Activated naive CD4-positive, alpha-beta T cell treated with anti-CD3 and anti-CD28 coated beads, Interleukin-2, amount 10 ng/mL, durations not matched to agents 7 days and 5 days (primary cell): ENCODE data around the gene JOSD1.
"Not testable (repeated sequence)": the region's sequence is repeated elsewhere in the genome, so short reads cannot be mapped to it uniquely, and the experiment has no call there.

ENCODE experiments used
- CTCF ChIA-PET: fragments of 350-600 bp; sonication (Branson Sonifier 250); formaldehyde crosslinking; loops from one replicate; lab custom pipeline; 2021; ENCODE audit warnings: antibody characterized with exemption; lab: Charles Lee
- DNase-seq: peaks from one replicate; pipeline ENCODE4 v3.0.0-alpha.2; 2020
- H3K27ac Mint-ChIP-seq: one replicate; pipeline ENCODE4 v1.8.0; 2021; ENCODE audit warnings: mild to moderate bottlenecking, moderate library complexity, mixed read lengths
- H3K27me3 Mint-ChIP-seq: one replicate; pipeline ENCODE4 v1.8.0; 2021; ENCODE audit warnings: mild to moderate bottlenecking, mixed read lengths
- H3K36me3 Mint-ChIP-seq: one replicate; pipeline ENCODE4 v1.8.0; 2021; ENCODE audit warnings: mixed read lengths
- H3K4me1 Mint-ChIP-seq: one replicate; pipeline ENCODE4 v1.8.0; 2021; ENCODE audit warnings: mixed read lengths
- H3K4me3 Mint-ChIP-seq: one replicate; pipeline ENCODE4 v1.8.0; 2021; ENCODE audit warnings: mild to moderate bottlenecking, moderate library complexity, mixed read lengths
- H3K9me3 Mint-ChIP-seq: one replicate; pipeline ENCODE4 v1.8.0; 2021; ENCODE audit warnings: mixed read lengths

JOSD1 gene

GRCh38 chr22:38674888-38675287 is 25.9 kb downstream of the JOSD1 start:
- Mint-ChIP-seq H3K36me3 (peaks cover 14% of the 10 kb centered on the region), H3K9me3 (no peaks in the 10 kb centered on the region), H3K4me3 (no peak overlapping the region), H3K27me3 (peaks cover 6% of the 10 kb centered on the region), H3K27ac (no peak overlapping the region), H3K4me1 (no peaks in the 10 kb centered on the region)
- no peak for DNase-seq
- CTCF ChIA-PET, result no interaction called here

- peak overlapping the region; percentile 93 for H3K4me3 Mint-ChIP-seq
- H3K4me1 Mint-ChIP-seq, result peaks cover 27% of the 10 kb centered on the region
- no peaks in the 10 kb centered on the region for H3K27me3 Mint-ChIP-seq
- peak overlapping the region; percentile 94 for H3K27ac Mint-ChIP-seq
- peak; percentile 59 for DNase-seq
- no peaks in the 10 kb centered on the region for H3K9me3 Mint-ChIP-seq
- no peaks in the 10 kb centered on the region for H3K36me3 Mint-ChIP-seq
- CTCF ChIA-PET, result interaction anchor here (0.9 kb wide), 1 partner anchor 25 kb away, joined by 3 read pairs; the partner anchor contains the start of gene TOMM22
Measured at GRCh38 chr22:38657045-38657909, 43.5 kb downstream of the JOSD1 start.

- peak; percentile 87 for DNase-seq
- Mint-ChIP-seq H3K27ac (peak within 1 kb of the TSS; percentile 94), H3K4me1 (peaks cover 27% of the 10 kb centered on the region), H3K9me3 (no peaks in the 10 kb centered on the region), H3K4me3 (peak within 1 kb of the TSS; percentile 93), H3K36me3 (no peaks in the 10 kb centered on the region), H3K27me3 (no peaks in the 10 kb centered on the region)
- CTCF ChIA-PET, result no interaction called here
Measured at GRCh38 chr22:38656256-38657044, 44.3 kb downstream of the JOSD1 start, which contains the start of the genes CBY1 and FAM227A. Gene CBY1 (plus strand): TSS chr22:38656638. CDS start chr22:38668055, 11,417 bp downstream. Gene FAM227A (minus strand): TSS chr22:38656392. CDS start chr22:38650168, 6,224 bp downstream.

- CTCF ChIA-PET, result no interaction called here
- H3K36me3 Mint-ChIP-seq, result no peaks in the 10 kb centered on the region
- H3K9me3 Mint-ChIP-seq, result no peaks in the 10 kb centered on the region
- DNase-seq, result no peak
- H3K27me3 Mint-ChIP-seq, result peaks cover under 1% of the 10 kb centered on the region
- peak overlapping the region; percentile 93 for H3K4me3 Mint-ChIP-seq
- no peak overlapping the region for H3K27ac Mint-ChIP-seq
- peaks cover 27% of the 10 kb centered on the region for H3K4me1 Mint-ChIP-seq
Measured at GRCh38 chr22:38655519-38656255, 45.1 kb downstream of the JOSD1 start.

GRCh38 chr22:38653741-38654140 is 47.0 kb downstream of the JOSD1 start:
- H3K27ac Mint-ChIP-seq, result no peak overlapping the region
- no peaks in the 10 kb centered on the region for H3K36me3 Mint-ChIP-seq
- CTCF ChIA-PET, result no interaction called here
- no peak for DNase-seq
- no peak overlapping the region for H3K4me3 Mint-ChIP-seq
- H3K27me3 Mint-ChIP-seq, result peaks cover 3% of the 10 kb centered on the region
- H3K4me1 Mint-ChIP-seq, result peaks cover 27% of the 10 kb centered on the region
- H3K9me3 Mint-ChIP-seq, result no peaks in the 10 kb centered on the region

GRCh38 chr22:38652859-38653258 is 47.9 kb downstream of the JOSD1 start:
- Mint-ChIP-seq H3K9me3 (no peaks in the 10 kb centered on the region), H3K36me3 (no peaks in the 10 kb centered on the region), H3K4me3 (no peak overlapping the region), H3K27me3 (peaks cover 6% of the 10 kb centered on the region), H3K27ac (no peak overlapping the region), H3K4me1 (peaks cover 22% of the 10 kb centered on the region)
- no peak for DNase-seq
- CTCF ChIA-PET, result no interaction called here

- no peak overlapping the region for H3K27ac Mint-ChIP-seq
- CTCF ChIA-PET, result no interaction called here
- peaks cover 9% of the 10 kb centered on the region for H3K27me3 Mint-ChIP-seq
- no peaks in the 10 kb centered on the region for H3K36me3 Mint-ChIP-seq
- DNase-seq, result no peak
- H3K9me3 Mint-ChIP-seq, result no peaks in the 10 kb centered on the region
- peaks cover 9% of the 10 kb centered on the region for H3K4me1 Mint-ChIP-seq
- no peak overlapping the region for H3K4me3 Mint-ChIP-seq
Measured at GRCh38 chr22:38649841-38650522, 50.8 kb downstream of the JOSD1 start.

- Mint-ChIP-seq H3K9me3 (peaks cover 3% of the 10 kb centered on the region), H3K4me1 (no peaks in the 10 kb centered on the region), H3K36me3 (no peaks in the 10 kb centered on the region), H3K27ac (no peak overlapping the region), H3K27me3 (peaks cover 6% of the 10 kb centered on the region), H3K4me3 (no peak overlapping the region)
- DNase-seq, result no peak
- CTCF ChIA-PET, result no interaction called here
Measured at GRCh38 chr22:38645430-38645829, 55.3 kb downstream of the JOSD1 start.

- H3K36me3 Mint-ChIP-seq, H3K9me3 Mint-ChIP-seq, CTCF ChIA-PET, H3K27me3 Mint-ChIP-seq, H3K4me3 Mint-ChIP-seq, H3K4me1 Mint-ChIP-seq, H3K27ac Mint-ChIP-seq, DNase-seq: not testable (repeated sequence)
Measured at GRCh38 chr22:38644245-38644644, 56.5 kb downstream of the JOSD1 start.

GRCh38 chr22:38641476-38642040 is 59.2 kb downstream of the JOSD1 start:
- Mint-ChIP-seq H3K4me3 (no peak overlapping the region), H3K36me3 (no peaks in the 10 kb centered on the region), H3K4me1 (no peaks in the 10 kb centered on the region), H3K27me3 (no peaks in the 10 kb centered on the region), H3K9me3 (peaks cover 3% of the 10 kb centered on the region), H3K27ac (no peak overlapping the region)
- no peak for DNase-seq
- CTCF ChIA-PET, result no interaction called here

- CTCF ChIA-PET, result no interaction called here
- H3K36me3 Mint-ChIP-seq, result no peaks in the 10 kb centered on the region
- H3K4me1 Mint-ChIP-seq, result no peaks in the 10 kb centered on the region
- no peaks in the 10 kb centered on the region for H3K9me3 Mint-ChIP-seq
- H3K4me3 Mint-ChIP-seq, result no peak overlapping the region
- DNase-seq, result no peak
- H3K27me3 Mint-ChIP-seq, result peaks cover 10% of the 10 kb centered on the region
- no peak overlapping the region for H3K27ac Mint-ChIP-seq
Measured at GRCh38 chr22:38638728-38639127, 62.0 kb downstream of the JOSD1 start.

GRCh38 chr22:38638216-38638615 is 62.5 kb downstream of the JOSD1 start:
- CTCF ChIA-PET, result no interaction called here
- no peak for DNase-seq
- H3K27me3 Mint-ChIP-seq, result peaks cover 10% of the 10 kb centered on the region
- H3K4me1 Mint-ChIP-seq, result no peaks in the 10 kb centered on the region
- no peak overlapping the region for H3K27ac Mint-ChIP-seq
- H3K4me3 Mint-ChIP-seq, result no peak overlapping the region
- H3K9me3 Mint-ChIP-seq, result no peaks in the 10 kb centered on the region
- H3K36me3 Mint-ChIP-seq, result no peaks in the 10 kb centered on the region
